ENCODE data around the gene HMG20A.

GRCh38 chr15:77395013-77395774, 25.5 kb upstream of the HMG20A start:
- no peak for TF ChIP-seq CENPX (CRISPR knock-in tag; IDR thresholded peaks at IDR 0.05)
- no peak for TF ChIP-seq ZNF274 (CRISPR knock-in tag; IDR thresholded peaks at IDR 0.05)

Measured in HepG2 (cell line).